HG03103 (cell line): ENCODE measurements around the gene SMOC1.
"Not testable (repeated sequence)": the region's sequence is repeated elsewhere in the genome, so short reads cannot be mapped to it uniquely, and the experiment has no call there.

Source experiments
- ATAC-seq: cut with Tn5 transposase; IDR thresholded peaks from one replicate; pipeline ENCODE4 v1.9.1; 2021; ENCODE audit warnings: low read depth; ENCODE audit not compliant: unreplicated experiment

The SMOC1 gene

DNA sequence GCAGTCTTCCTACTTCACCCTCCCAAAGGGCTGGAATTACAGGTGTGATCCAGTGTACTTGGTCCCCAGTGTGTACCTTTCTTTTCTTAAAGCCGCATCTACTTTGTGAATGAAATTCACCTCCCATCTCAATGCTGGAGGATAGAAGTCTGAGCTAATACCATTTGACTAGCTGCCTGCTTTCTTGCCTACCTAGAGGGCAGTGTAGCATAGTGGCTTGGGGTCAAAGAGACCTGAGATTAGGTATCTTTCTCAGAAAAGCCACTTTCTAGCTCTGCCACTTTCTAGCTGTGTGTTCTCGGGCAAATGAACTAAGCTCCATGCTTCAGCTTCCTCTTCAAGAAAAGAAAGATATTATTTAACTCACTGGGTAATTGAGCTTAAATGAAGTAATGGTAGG, 16.9 kb downstream of the SMOC1 start:
- ATAC-seq = no peak

DNA sequence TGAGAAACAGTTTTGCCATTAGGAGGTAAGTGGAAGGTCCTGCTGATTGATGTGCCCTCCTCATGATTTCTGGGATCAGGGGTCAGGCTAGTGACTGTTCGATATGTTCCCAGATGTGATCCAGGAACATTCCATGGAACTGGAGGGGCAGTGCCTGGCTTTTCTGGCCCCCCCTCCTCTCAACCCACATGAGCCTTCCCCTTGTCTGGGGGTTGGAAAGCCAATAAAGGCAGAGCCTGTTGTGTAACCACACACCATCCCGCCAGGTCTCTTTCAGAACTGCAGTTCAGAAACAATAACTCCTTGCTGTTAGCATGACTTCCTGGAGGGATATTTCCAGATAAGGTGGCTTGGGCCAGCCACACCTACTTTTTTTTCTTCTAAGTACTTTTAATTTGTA, 17.8 kb downstream of the SMOC1 start:
- ATAC-seq = no peak

DNA sequence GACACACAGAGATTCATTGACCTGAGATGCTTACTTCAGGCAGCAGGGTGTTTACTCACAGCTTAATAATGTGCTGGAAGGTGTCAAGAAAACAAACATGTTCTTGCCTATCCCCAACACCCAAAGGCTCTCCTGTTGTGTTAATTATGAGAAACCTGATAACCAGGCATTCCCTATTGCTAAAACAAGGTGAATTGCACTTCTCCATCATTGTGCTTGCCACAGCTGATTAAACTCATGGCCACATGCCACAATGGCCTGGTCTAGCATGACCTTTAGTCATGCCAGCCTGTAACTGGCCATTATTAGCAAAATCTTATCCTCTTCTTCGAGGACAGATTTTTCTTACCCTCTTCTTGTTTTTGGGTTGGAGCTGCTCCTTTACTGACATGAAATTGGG, 21.4 kb downstream of the SMOC1 start:
- ATAC-seq = no peak

- ATAC-seq = no peak
Measured at GRCh38 chr14:69901113-69901951, 22.1 kb downstream of the SMOC1 start.

DNA sequence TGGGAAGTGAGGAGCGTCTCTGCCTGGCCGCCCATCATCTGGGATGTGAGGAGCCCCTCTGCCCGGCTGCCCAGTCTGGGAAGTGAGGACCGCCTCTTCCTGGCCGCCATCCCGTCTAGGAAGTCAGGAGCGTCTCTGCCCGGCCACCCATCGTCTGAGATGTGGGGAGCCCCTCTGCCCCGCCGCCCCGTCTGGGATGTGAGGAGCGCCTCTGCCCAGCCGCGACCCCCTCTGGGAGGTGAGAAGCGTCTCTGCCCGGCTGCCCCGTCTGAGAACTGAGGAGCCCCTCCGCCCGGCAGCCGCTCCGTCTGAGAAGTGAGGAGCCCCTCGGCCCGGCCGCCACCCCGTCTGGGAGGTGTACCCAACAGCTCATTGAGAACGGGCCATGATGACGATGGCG, 23.8 kb downstream of the SMOC1 start:
- ATAC-seq = not testable (repeated sequence)

- ATAC-seq = no peak
Measured at GRCh38 chr14:69904246-69904645, 25.0 kb downstream of the SMOC1 start.

DNA sequence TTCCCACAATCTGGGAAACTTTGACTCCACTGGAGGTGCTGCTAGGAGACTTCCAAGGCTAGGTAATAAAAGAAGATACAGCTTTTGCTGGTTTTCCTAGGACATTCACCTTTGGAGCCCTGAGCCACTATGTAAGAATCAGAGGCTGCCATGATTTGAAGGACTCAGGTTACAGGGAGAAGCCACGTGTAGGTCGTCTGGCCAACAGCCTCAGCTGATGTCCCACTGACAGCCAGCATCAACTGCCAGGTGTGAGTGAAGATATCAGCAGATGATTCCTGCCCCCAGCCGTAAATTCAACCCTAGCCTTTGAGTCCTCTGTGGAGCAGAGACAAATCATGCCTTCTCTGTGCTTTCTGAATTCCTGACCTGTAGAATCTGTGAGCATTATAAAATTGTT, 27.0 kb downstream of the SMOC1 start:
- no peak for ATAC-seq

- no peak for ATAC-seq
Measured at GRCh38 chr14:69909826-69910550, 30.8 kb downstream of the SMOC1 start.

- no peak for ATAC-seq
Measured at GRCh38 chr14:69910871-69911270, 31.7 kb downstream of the SMOC1 start.

- no peak for ATAC-seq
Measured at GRCh38 chr14:69913686-69914085, 34.5 kb downstream of the SMOC1 start.

GRCh38 chr14:69916396-69916795, 37.2 kb downstream of the SMOC1 start:
- no peak for ATAC-seq

GRCh38 chr14:69917287-69917686, 38.1 kb downstream of the SMOC1 start:
- ATAC-seq = no peak

- no peak for ATAC-seq
Measured at GRCh38 chr14:69919815-69920214, 40.6 kb downstream of the SMOC1 start.

- ATAC-seq = no peak
Measured at GRCh38 chr14:69921052-69921451, 41.8 kb downstream of the SMOC1 start.

DNA sequence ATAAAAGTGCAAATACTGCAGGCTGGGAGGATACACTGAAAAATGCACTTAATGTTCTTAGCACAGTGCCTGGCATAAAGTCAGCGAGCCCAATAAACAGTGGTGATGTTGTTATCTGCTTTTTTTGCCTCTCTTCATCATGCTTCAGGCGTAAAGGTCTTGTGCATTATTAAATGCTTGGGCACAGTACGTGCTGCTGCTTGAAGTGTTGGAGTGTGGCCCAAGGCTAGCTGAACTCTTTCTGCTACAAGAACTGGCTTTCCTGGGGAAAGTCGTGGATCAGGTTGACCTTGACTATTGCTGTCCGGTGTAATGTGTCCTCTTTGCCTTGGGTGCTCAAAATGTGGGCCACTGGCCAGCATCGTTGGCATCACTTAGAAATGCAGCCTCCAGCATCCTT, 43.0 kb downstream of the SMOC1 start:
- ATAC-seq = no peak

GRCh38 chr14:69924201-69924600, 45.0 kb downstream of the SMOC1 start:
- ATAC-seq = no peak

DNA sequence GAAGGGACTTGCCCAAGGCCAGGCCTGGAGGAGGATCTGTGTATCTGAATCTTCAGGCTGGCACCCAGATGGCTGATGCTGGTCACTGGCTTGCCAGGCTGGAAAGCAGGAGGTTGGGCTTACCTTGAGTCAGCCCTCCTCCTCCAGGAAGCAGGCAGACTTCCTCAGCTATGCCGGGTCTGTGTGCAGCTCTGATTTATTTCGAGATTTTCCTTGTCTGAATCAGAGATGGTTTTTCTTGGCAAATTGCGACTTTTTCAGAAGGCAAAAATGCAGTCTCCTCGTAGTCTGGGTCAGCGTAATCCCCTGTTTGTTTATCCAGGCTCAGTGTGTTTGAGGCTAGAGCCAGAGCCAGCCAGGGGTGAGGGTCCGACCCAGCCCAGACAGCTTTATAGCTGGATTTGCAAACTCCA, 48.9 kb downstream of the SMOC1 start:
- no peak for ATAC-seq

GRCh38 chr14:69930780-69931379, 51.7 kb downstream of the SMOC1 start:
- no peak for ATAC-seq

DNA sequence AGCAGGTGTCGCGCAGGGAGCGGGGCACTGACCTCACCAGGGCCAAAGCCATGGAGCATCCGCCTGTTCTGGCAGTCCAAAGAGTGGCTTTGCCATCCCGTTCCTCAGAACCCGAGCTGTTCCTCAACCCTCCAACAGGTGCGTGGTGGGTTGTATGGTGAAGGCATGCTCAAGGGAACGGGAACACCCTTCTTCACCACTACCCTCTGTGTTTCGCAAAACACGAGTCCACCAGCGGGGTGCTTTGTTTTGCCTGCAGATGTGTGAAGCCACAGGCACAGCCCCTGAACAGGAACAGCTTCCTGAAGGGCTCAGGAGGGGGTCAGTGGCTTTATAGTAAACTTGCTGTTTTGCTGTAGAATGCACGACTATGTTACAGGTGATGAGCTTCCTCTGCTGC, 52.7 kb downstream of the SMOC1 start:
- ATAC-seq = no peak

DNA sequence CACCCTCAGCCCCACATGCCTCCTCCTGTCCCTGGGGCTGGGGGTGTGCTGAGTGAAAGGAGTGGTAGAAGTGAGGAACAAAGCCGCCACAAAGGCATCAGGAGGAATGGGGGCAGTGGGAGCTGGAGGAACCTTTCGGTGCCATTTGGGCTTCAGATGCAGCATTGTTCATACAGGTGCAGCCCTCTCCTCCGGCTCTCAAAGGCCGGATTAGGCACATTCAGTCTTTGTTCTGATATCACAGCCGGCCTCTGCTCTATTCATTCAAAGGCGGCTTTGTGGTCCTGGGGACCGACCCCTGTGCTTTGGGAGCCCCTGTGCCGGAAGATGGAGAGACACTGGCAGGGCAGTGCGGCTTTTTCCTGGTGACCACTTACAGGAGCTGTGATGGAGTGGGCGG, 53.2 kb downstream of the SMOC1 start:
- ATAC-seq = no peak

- no peak for ATAC-seq
Measured at GRCh38 chr14:69933623-69934275, 54.5 kb downstream of the SMOC1 start.
